Motor neuron (in vitro differentiated cells): ENCODE data around the gene C1orf159. TPM values are rescaled to one million over a fixed set of nuclear protein-coding genes. Genes with fewer than 3 reads are reported as not detected.

Experiments
- ATAC-seq, 8 experiments: fragments of 200-7000 bp; cut with Tn5 transposase; replicated peaks in 6 of 8; 2 replicates each; pipeline ENCODE4 v1.8.0; 2021; ENCODE audit warnings: mild to moderate bottlenecking in 8 of 8, moderate library complexity in 8 of 8
- H3K27ac ChIP-seq, 2 donors: fragments of 250-450 bp; sonication (Bioruptor Pico); 2 replicates each; pipeline ENCODE4 v1.9.0; 2021; ENCODE audit warnings: antibody characterized with exemption in 2 of 2, mild to moderate bottlenecking in 2 of 2, moderate library complexity in 1 of 2
- H3K4me1 ChIP-seq, 2 donors: fragments of 250-450 bp; sonication (Bioruptor Pico); replicated peaks in 1 of 2; 2 replicates each; pipeline ENCODE4 v1.6.1; 2021; ENCODE audit warnings: antibody characterized with exemption in 2 of 2, mild to moderate bottlenecking in 2 of 2, moderate library complexity in 1 of 2
- H3K4me3 ChIP-seq, 5 donors: fragments of 250-450 bp; sonication (Bioruptor Pico); 2 replicates each; pipeline ENCODE4 v1.9.0; 2021; ENCODE audit warnings: antibody characterized with exemption in 5 of 5, mild to moderate bottlenecking in 5 of 5, moderate library complexity in 4 of 5
- WGBS, 10 experiments: fragments of 450-650 bp; shearing (Covaris generic); methylation state at CpG; one replicate each; pipeline ENCODE4 v1.0.0; 2022; 5-methylcytosine and 5-hydroxymethylcytosine counted together
- in situ Hi-C, 9 experiments: fragments of 400-800 bp; cut with MboI; loops; one replicate each; pipeline ENCODE4 v1.15.0; 2021; ENCODE audit warnings: low sequenced_read_pairs in 9 of 9, low pct_unique_long_range_greater_than_20kb in 2 of 9; ENCODE audit not compliant: unreplicated experiment in 9 of 9
- total RNA-seq, 8 experiments: library from RNA; unstranded; fragments of 300-600 nt; gene quantifications; 2 replicates each; pipeline versions ENCODE4 v1.2.3 to v1.2.4, GENCODE V29; 2022

C1orf159 gene
- total RNA-seq, 8 experiments from 2014 or later = 5.8 to 17.9 (median 9.7) TPM

GRCh38 chr1:1039145-1039910 lies 76.6 kb downstream of the C1orf159 start:
- Histone ChIP-seq H3K27ac (no peak overlapping the region), H3K4me3 (peak overlapping the region in 2 of 5 donors; percentile 25), H3K4me1 (peaks cover 39 to 50% of the 10 kb centered on the region in 2 donors)
- in situ Hi-C loops = loop anchor here in 1 of 9 experiments (10.0 kb wide), 1 partner anchor 75 kb away; the partner anchor contains the start of gene C1orf159
- ATAC-seq = peak in 5 of 8 experiments; percentile 1 to 17 (median 15)
- 20 to 22% methylated on average over 1 to 5 of the region's 17 CpGs; no CpG with 5 or more reads in 8 of the 10 experiments for WGBS, 10 experiments

GRCh38 chr1:1038694-1039093 lies 77.2 kb downstream of the C1orf159 start:
- H3K27ac ChIP-seq = no peak overlapping the region
- ATAC-seq = no peak
- 69 to 100% (median 91%) methylated on average over 1 to 6 of the region's 6 CpGs; no CpG with 5 or more reads in 4 of the 10 experiments for WGBS, 10 experiments
- no peak overlapping the region for H3K4me3 ChIP-seq
- in situ Hi-C loops = loop anchor here in 1 of 9 experiments (10.0 kb wide), 1 partner anchor 76 kb away; the partner anchor contains the start of gene C1orf159
- H3K4me1 ChIP-seq = peaks cover 43 to 54% of the 10 kb centered on the region in 2 donors

- H3K4me1 ChIP-seq = peaks cover 45 to 56% of the 10 kb centered on the region in 2 donors
- no peak for ATAC-seq
- in situ Hi-C loops = loop anchor here in 1 of 9 experiments (10.0 kb wide), 1 partner anchor 77 kb away; the partner anchor contains the start of gene C1orf159
- H3K27ac ChIP-seq = no peak overlapping the region
- 80 to 100% (median 91%) methylated on average over 2 to 15 of the region's 30 CpGs; no CpG with 5 or more reads in 4 of the 10 experiments for WGBS, 10 experiments
- H3K4me3 ChIP-seq = no peak overlapping the region
Observed at GRCh38 chr1:1037366-1038327, 78.2 kb downstream of the C1orf159 start.

- Histone ChIP-seq H3K4me1 (peaks cover 60 to 71% of the 10 kb centered on the region in 2 donors), H3K27ac (no peak overlapping the region), H3K4me3 (no peak overlapping the region)
- in situ Hi-C loops = loop anchor here in 1 of 9 experiments (10.0 kb wide), 1 partner anchor 79 kb away; the partner anchor contains the start of gene C1orf159
- ATAC-seq = no peak
- 84 to 97% (median 93%) methylated on average over 6 to 12 of the region's 19 CpGs; no CpG with 5 or more reads in 7 of the 10 experiments for WGBS, 10 experiments
Observed at GRCh38 chr1:1035291-1035943, 80.5 kb downstream of the C1orf159 start.

GRCh38 chr1:1034439-1034781 lies 81.5 kb downstream of the C1orf159 start:
- peaks cover 50 to 61% of the 10 kb centered on the region in 2 donors for H3K4me1 ChIP-seq
- in situ Hi-C loops = loop anchor here in 1 of 9 experiments (10.0 kb wide), 1 partner anchor 80 kb away; the partner anchor contains the start of gene C1orf159
- no peak for ATAC-seq
- H3K27ac ChIP-seq = peak overlapping the region in 1 of 2 donors; percentile 45
- peak overlapping the region; percentile 35 to 53 (median 37) for H3K4me3 ChIP-seq
- 40 to 60% (median 50%) methylated on average over 1 to 21 of the region's 30 CpGs; no CpG with 5 or more reads in 5 of the 10 experiments for WGBS, 10 experiments

GRCh38 chr1:1033731-1034438 lies 82.0 kb downstream of the C1orf159 start:
- peaks cover 44 to 56% of the 10 kb centered on the region in 2 donors for H3K4me1 ChIP-seq
- in situ Hi-C loops = loop anchor here in 1 of 9 experiments (10.0 kb wide), 1 partner anchor 81 kb away; the partner anchor contains the start of gene C1orf159
- 5 to 65% (median 7%) methylated on average over 3 to 11 of the region's 71 CpGs; no CpG with 5 or more reads in 7 of the 10 experiments for WGBS, 10 experiments

GRCh38 chr1:1033009-1033587 lies 82.8 kb downstream of the C1orf159 start:
- ATAC-seq = peak; percentile 81 to 97 (median 85)
- Histone ChIP-seq H3K4me3 (peak overlapping the region; percentile 35 to 53 (median 37)), H3K4me1 (peaks cover 36 to 48% of the 10 kb centered on the region in 2 donors), H3K27ac (peak overlapping the region; percentile 30 to 56)
- in situ Hi-C loops = loop anchor here in 1 of 9 experiments (10.0 kb wide), 1 partner anchor 82 kb away; the partner anchor contains the start of gene C1orf159
- 0 to 4% methylated on average over 4 to 9 of the region's 73 CpGs; no CpG with 5 or more reads in 8 of the 10 experiments for WGBS, 10 experiments

More at GRCh38 chr1:1033731-1034438, 82.0 kb downstream of the C1orf159 start:
- Histone ChIP-seq H3K27ac (peak overlapping the region; percentile 45 to 55), H3K4me3 (peak overlapping the region; percentile 35 to 53 (median 37))
- peak in 5 of 8 experiments; percentile 9 to 30 (median 28) for ATAC-seq

GRCh38 chr1:1032424-1032823 lies 83.5 kb downstream of the C1orf159 start:
- peak; percentile 1 to 56 (median 46) for ATAC-seq
- H3K27ac ChIP-seq = peak overlapping the region; percentile 20 to 44
- H3K4me3 ChIP-seq = peak overlapping the region; percentile 35 to 53 (median 37)
- WGBS, 10 experiments = 73 to 83% methylated on average over 2 to 8 of the region's 16 CpGs; no CpG with 5 or more reads in 8 of the 10 experiments
- in situ Hi-C loops = loop anchor here in 1 of 9 experiments (10.0 kb wide), 1 partner anchor 82 kb away; the partner anchor contains the start of gene C1orf159
- peaks cover 40 to 46% of the 10 kb centered on the region in 2 donors for H3K4me1 ChIP-seq

Other genes starting within 250 kb of the C1orf159 start
- gene SAMD11, start 192.2 kb downstream of the C1orf159 start, total RNA-seq = 10 to 100 TPM in 3 of 8 experiments, 1 to 10 TPM in 4, under 1 TPM in 1; 0.29 to 30.4 (median 3.2) TPM
- gene NOC2L, start 156.8 kb downstream of the C1orf159 start, total RNA-seq = 100 to 1,000 TPM in 2 of 8 experiments, 10 to 100 TPM in 6; 41.5 to 126 (median 85.5) TPM
- 10 to 100 TPM in 2 of 8 experiments, 1 to 10 TPM in 6; 4.1 to 24.6 (median 7.3) TPM for gene KLHL17, start 155.5 kb downstream of the C1orf159 start, total RNA-seq
- gene PLEKHN1, start 149.6 kb downstream of the C1orf159 start, total RNA-seq = under 1 TPM in 3 of 8 experiments, not detected in 5; 0.15 to 0.31 (median 0.24) TPM
- gene PERM1, start 134.0 kb downstream of the C1orf159 start, total RNA-seq = 1 to 10 TPM in 1 of 8 experiments, under 1 TPM in 6, not detected in 1; 0.05 to 1.7 (median 0.20) TPM
- 100 to 1,000 TPM in 1 of 8 experiments, 10 to 100 TPM in 4, 1 to 10 TPM in 2, under 1 TPM in 1; 0.45 to 100 (median 43.1) TPM for gene HES4, start 116.0 kb downstream of the C1orf159 start, total RNA-seq
- gene ISG15, start 102.6 kb downstream of the C1orf159 start, total RNA-seq = 100 to 1,000 TPM in 2 of 8 experiments, 10 to 100 TPM in 6; 18.6 to 398 (median 26.2) TPM
- gene AGRN, start 96.0 kb downstream of the C1orf159 start, total RNA-seq = 100 to 1,000 TPM in 1 of 8 experiments, 10 to 100 TPM in 7; 27.0 to 120 (median 64.2) TPM
- under 1 TPM in 4 of 8 experiments, not detected in 4; 0.05 to 0.95 (median 0.13) TPM for gene RNF223, start 41.8 kb downstream of the C1orf159 start, total RNA-seq
- under 1 TPM in 2 of 8 experiments, not detected in 6; 0.43 to 0.59 TPM for gene TTLL10, start 57.8 kb upstream of the C1orf159 start, total RNA-seq
- under 1 TPM in 2 of 8 experiments, not detected in 6; 0.24 to 0.49 TPM for gene TNFRSF18, start 90.5 kb upstream of the C1orf159 start, total RNA-seq
- gene TNFRSF4, start 98.1 kb upstream of the C1orf159 start, total RNA-seq = under 1 TPM in 6 of 8 experiments, not detected in 2; 0.18 to 1.00 (median 0.25) TPM
- 100 to 1,000 TPM in 3 of 8 experiments, 10 to 100 TPM in 5; 53.9 to 202 (median 76.8) TPM for gene SDF4, start 115.9 kb upstream of the C1orf159 start, total RNA-seq
- gene B3GALT6, start 116.1 kb upstream of the C1orf159 start, total RNA-seq = 10 to 100 TPM in 7 of 8 experiments, 1 to 10 TPM in 1; 9.7 to 36.9 (median 19.7) TPM
- gene C1QTNF12, start 130.6 kb upstream of the C1orf159 start, total RNA-seq = 1 to 10 TPM in 6 of 8 experiments, under 1 TPM in 1, not detected in 1; 0.99 to 6.1 (median 1.8) TPM
- gene UBE2J2, start 157.8 kb upstream of the C1orf159 start, total RNA-seq = 10 to 100 TPM; 34.4 to 62.7 (median 46.5) TPM
- 1 to 10 TPM; 1.8 to 6.9 (median 3.2) TPM for gene SCNN1D, start 164.3 kb upstream of the C1orf159 start, total RNA-seq
- 10 to 100 TPM; 23.9 to 88.9 (median 48.9) TPM for gene ACAP3, start 191.8 kb upstream of the C1orf159 start, total RNA-seq
- 10 to 100 TPM; 12.0 to 45.8 (median 22.4) TPM for gene PUSL1, start 192.5 kb upstream of the C1orf159 start, total RNA-seq
- 100 to 1,000 TPM in 4 of 8 experiments, 10 to 100 TPM in 4; 67.5 to 142 (median 103) TPM for gene INTS11, start 208.6 kb upstream of the C1orf159 start, total RNA-seq
- gene CPTP, start 208.7 kb upstream of the C1orf159 start, total RNA-seq = 10 to 100 TPM; 11.2 to 22.4 (median 13.4) TPM
- 1 to 10 TPM in 6 of 8 experiments, under 1 TPM in 2; 0.65 to 2.3 (median 1.2) TPM for gene TAS1R3, start 215.2 kb upstream of the C1orf159 start, total RNA-seq
- gene DVL1, start 233.3 kb upstream of the C1orf159 start, total RNA-seq = 10 to 100 TPM; 47.8 to 81.4 (median 56.8) TPM
- 100 to 1,000 TPM in 2 of 8 experiments, 10 to 100 TPM in 6; 13.2 to 115 (median 34.5) TPM for gene MXRA8, start 242.5 kb upstream of the C1orf159 start, total RNA-seq